ENCODE results near the gene DPH3.

GRCh38 chr3:16300881-16301359 lies 36.2 kb upstream of the DPH3 start:
- no peak for TF ChIP-seq CTCF (IDR thresholded peaks at IDR 0.05)
- no peak for TF ChIP-seq POLR2A (IDR thresholded peaks at IDR 0.05)
